ENCODE measurements around the gene ZNF500.

DNA sequence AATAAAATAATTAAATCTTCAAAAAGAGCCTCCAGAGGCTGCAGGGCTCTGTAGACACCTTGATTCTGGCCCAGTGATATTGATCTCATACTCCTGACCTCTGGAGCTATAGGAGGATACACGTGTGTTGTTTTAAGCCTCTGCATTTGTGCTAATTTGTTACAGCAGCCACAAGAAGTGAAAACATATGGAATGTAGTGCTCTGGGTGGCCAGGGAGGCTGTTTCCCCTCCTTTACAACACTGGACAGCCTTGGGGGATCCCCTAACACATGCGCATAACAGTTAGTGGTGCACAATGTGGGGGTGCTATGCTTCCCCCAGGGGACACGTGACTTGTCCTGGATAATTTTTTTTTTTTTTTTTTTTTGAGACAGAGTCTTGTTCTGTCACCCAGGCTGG is 4.7 kb upstream of the ZNF500 start:
- TF ChIP-seq CTCF (conservative IDR thresholded peaks at IDR 0.05; ENCODE audit: low read depth, low read length): no peak
- no peak for TF ChIP-seq EZH2 (IDR thresholded peaks at IDR 0.05; ENCODE audit: low read length, unreplicated experiment)
- TF ChIP-seq EZH2phosphoT487 (IDR thresholded peaks at IDR 0.05; ENCODE audit: borderline replicate concordance, low read length): no peak
